HG02798 (cell line): ENCODE results near the gene ABHD12.
"Not testable (repeated sequence)": the region's sequence is repeated elsewhere in the genome, so short reads cannot be mapped to it uniquely, and the experiment has no call there.

Experiments
- ATAC-seq: cut with Tn5 transposase; IDR thresholded peaks from one replicate; pipeline ENCODE4 v1.9.1; 2021; ENCODE audit warnings: mild to moderate bottlenecking; ENCODE audit not compliant: unreplicated experiment, poor library complexity

ABHD12 gene

GRCh38 chr20:25269057-25269832, 121.4 kb downstream of the ABHD12 start:
- ATAC-seq, result no peak

GRCh38 chr20:25260770-25261437, 129.7 kb downstream of the ABHD12 start:
- ATAC-seq, result not testable (repeated sequence)

GRCh38 chr20:25259788-25260254, 130.8 kb downstream of the ABHD12 start:
- no peak for ATAC-seq

- no peak for ATAC-seq
Measured at GRCh38 chr20:25259358-25259757, 131.3 kb downstream of the ABHD12 start.

- ATAC-seq, result no peak
Measured at GRCh38 chr20:25258828-25259227, 131.8 kb downstream of the ABHD12 start.

- ATAC-seq, result no peak
Measured at GRCh38 chr20:25258476-25258805, 132.2 kb downstream of the ABHD12 start.

- no peak for ATAC-seq
Measured at GRCh38 chr20:25257756-25258475, 132.7 kb downstream of the ABHD12 start.

GRCh38 chr20:25257130-25257529, 133.5 kb downstream of the ABHD12 start:
- no peak for ATAC-seq

- no peak for ATAC-seq
Measured at GRCh38 chr20:25256226-25256859, 134.3 kb downstream of the ABHD12 start.

GRCh38 chr20:25254986-25255680, 135.5 kb downstream of the ABHD12 start:
- no peak for ATAC-seq

GRCh38 chr20:25254571-25254970, 136.1 kb downstream of the ABHD12 start:
- ATAC-seq, result no peak

- ATAC-seq, result no peak
Measured at GRCh38 chr20:25253606-25254275, 136.9 kb downstream of the ABHD12 start.

GRCh38 chr20:25252686-25253421, 137.8 kb downstream of the ABHD12 start:
- ATAC-seq, result no peak

- ATAC-seq, result no peak
Measured at GRCh38 chr20:25252230-25252651, 138.4 kb downstream of the ABHD12 start.

- no peak for ATAC-seq
Measured at GRCh38 chr20:25251558-25251957, 139.1 kb downstream of the ABHD12 start.

- ATAC-seq, result no peak
Measured at GRCh38 chr20:25251019-25251418, 139.6 kb downstream of the ABHD12 start.

- no peak for ATAC-seq
Measured at GRCh38 chr20:25250508-25250907, 140.1 kb downstream of the ABHD12 start.
